HG03457 (cell line): ENCODE results near the gene PFDN6.
"Not testable (repeated sequence)": the region's sequence is repeated elsewhere in the genome, so short reads cannot be mapped to it uniquely, and the experiment has no call there.

Source experiments
- ATAC-seq: cut with Tn5 transposase; IDR thresholded peaks from one replicate; pipeline ENCODE4 v1.9.1; 2021; ENCODE audit warnings: moderate number of reproducible peaks; ENCODE audit not compliant: unreplicated experiment

The PFDN6 gene

GRCh38 chr6:33273129-33273923 is 16.1 kb upstream of the PFDN6 start:
- no peak for ATAC-seq

GRCh38 chr6:33273924-33274902 is 15.2 kb upstream of the PFDN6 start:
- no peak for ATAC-seq

GRCh38 chr6:33275795-33276580 is 13.4 kb upstream of the PFDN6 start:
- ATAC-seq, result not testable (repeated sequence)

DNA sequence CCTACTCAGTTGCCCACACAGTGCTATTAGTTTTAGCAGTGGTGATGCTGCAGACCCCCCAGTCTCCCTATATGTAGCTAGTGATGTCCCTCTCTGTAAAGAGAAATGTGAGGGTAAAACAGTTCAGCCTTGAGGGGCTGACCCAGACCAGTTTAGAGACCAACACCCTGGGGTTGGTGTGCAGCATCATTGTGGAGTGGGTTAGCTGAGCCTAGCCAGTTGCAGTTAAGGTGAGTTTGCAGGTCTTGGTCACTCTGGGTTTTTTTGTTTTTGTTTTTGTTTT is 12.9 kb upstream of the PFDN6 start:
- ATAC-seq, result no peak

DNA sequence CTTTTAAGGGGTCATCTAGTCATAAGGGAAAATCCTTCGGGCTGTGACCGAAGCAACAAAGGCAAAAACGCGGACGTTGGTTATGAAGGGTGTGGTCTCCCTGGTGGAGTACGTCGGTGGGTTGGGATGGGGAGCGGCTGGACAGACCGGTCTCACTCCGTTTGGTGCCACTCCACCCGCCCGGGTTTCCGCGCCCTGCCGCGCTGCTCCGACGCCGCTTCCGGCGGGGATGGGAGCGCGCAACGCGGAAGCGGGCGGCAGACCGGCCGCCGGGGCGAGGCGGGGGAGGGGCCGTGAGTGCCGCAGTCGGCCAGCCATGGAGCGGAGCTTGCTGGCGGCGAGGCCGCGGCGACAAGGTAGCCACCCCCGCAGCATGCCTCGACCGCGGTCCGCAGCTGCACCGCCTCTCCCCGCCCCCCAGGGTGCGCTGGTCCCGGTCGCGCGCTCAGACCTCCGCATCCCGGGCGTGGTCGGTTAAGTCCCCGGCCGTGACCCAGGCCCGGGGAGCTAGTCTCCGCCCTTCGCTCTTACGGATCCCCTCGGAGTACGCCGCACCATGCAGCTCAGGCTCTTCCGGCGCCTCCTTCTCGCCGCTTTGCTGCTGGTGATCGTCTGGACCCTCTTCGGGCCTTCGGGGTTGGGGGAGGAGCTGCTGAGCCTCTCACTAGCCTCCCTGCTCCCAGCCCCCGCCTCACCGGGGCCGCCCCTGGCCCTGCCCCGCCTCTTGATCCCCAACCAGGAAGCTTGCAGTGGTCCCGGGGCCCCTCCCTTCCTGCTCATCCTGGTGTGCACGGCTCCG is 12.3 kb upstream of the PFDN6 start, which contains the start of gene B3GALT4:
B3GALT4 (plus strand) TSS at position 260 of the 799 bp plus-strand sequence; CDS start at position 557, 297 bp downstream.
- peak; percentile 36 for ATAC-seq

GRCh38 chr6:33277663-33278391 is 11.6 kb upstream of the PFDN6 start:
- no peak for ATAC-seq

DNA sequence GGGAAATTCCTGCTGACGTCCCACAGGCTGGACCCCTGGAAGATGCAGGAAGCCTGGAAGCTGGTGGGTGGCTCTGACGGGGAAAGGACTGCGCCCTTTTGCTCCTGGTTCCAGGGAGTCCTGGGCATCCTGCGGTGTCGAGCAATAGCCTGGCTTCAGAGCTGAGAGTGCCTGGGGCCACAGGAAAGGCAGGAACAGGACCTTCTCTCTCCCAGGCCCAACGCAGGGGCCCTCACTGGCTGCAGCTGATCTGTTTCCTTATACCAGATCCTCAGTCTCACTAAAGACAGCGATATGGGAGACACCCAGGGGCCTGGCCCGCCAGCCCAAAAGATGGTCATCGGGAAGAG is 11.0 kb upstream of the PFDN6 start:
- ATAC-seq, result no peak

GRCh38 chr6:33278810-33279209 is 10.6 kb upstream of the PFDN6 start:
- no peak for ATAC-seq

- ATAC-seq, result no peak
Observed at GRCh38 chr6:33279257-33279695, 10.1 kb upstream of the PFDN6 start.

- ATAC-seq, result no peak
Observed at GRCh38 chr6:33279971-33280511, 9.4 kb upstream of the PFDN6 start.

DNA sequence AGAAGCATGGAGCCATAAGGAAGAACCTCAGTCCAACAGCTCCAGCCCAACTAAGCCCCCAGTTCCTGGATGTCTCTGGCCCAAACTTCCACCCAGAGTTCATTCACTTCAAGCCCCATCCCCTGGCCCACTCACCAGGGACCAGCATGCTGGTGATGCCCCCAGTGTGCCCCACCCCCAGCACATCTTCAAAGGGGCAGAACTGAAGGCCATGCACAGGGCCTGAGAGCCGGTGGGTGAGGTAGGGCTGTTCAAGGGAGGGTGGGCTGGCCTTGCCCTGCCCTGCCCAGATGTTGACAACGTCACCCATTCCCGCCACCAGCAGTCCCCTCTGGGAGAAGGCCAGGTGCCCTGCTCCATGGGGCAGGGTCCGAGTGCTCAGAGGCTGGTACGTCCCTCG is 8.9 kb upstream of the PFDN6 start:
- no peak for ATAC-seq

GRCh38 chr6:33285214-33285613 is 4.2 kb upstream of the PFDN6 start:
- not testable (repeated sequence) for ATAC-seq

DNA sequence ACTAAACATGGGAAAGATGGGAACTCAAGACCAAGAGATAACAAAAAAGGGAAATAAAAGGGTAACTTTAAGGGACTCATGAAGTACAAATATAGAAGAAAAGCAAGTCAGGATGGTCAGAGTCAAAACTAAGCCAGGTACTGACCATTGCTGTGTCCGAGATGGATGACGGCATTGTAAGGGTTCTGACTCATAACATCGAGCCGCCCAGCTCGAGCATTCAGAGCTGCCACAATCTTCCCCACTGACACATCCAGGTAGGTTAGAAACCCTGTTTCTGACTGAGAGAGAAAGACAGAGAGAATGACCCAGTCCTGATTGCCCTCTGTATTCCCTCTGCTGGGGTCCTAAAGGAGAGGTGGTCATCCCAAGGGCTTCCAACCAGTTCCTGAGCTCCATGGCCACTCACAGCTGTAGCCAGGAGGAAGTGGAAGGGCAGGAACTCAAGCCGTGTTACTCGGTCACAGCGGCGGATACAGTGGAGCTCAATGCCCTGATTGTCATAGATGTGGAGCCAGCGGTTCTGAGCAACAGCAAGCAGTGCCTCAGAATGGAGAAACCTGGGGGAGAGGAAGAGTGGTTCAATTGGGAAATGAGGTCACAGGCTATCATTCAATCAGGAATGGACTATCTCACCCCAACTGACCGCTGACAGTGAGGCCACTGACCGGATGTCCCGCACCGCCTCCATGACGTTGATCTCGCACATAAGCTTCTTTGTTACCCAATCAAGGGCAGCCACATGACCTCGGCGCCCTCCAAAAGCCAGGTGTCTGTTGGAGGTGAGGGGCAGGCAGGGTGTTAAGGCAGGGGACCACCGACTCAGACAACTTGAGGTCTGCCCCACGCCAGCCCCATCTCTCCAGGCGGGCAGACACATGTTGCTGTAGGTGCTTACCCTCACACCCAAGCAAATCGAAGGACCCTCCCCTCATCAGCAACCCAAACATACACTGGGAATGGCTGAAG is 2.2 kb upstream of the PFDN6 start:
- ATAC-seq, result no peak

DNA sequence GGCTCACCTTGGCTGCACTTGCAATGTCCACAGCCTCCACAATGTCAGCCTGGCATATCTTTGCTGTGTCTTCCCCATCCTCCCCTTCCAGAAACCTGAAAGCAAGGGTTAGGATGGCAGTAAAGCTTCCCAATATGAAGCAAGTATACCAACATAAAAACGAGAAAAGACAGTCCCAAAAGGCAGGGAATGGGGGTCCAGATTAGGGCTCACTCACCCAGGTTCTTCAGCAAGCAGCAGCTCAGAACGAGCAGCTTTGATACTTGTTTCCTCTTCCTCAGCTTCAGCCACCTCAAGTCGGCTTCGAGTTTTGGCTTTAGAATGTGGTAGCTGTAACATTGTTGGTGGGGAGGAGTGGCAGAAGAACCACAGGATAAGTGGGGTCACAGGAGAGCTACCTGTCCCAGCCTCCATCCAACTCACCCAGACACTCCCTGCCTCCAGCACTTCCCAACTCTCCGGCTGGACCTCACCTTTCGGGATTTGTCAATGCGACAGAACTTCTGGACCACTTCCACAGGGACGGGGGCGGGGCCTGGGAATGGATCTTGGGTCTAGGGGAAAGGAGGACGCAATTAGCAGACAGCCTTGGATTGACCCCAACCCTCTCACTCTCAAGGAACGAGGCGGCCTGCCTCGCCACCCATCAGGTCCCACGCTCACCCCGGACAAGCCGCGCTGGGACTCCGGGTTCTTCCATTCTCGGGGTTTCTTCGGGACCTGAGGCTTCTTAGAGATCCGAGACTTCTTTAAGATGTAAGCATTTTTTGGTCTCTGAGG is 1.1 kb upstream of the PFDN6 start:
- ATAC-seq, result no peak

DNA sequence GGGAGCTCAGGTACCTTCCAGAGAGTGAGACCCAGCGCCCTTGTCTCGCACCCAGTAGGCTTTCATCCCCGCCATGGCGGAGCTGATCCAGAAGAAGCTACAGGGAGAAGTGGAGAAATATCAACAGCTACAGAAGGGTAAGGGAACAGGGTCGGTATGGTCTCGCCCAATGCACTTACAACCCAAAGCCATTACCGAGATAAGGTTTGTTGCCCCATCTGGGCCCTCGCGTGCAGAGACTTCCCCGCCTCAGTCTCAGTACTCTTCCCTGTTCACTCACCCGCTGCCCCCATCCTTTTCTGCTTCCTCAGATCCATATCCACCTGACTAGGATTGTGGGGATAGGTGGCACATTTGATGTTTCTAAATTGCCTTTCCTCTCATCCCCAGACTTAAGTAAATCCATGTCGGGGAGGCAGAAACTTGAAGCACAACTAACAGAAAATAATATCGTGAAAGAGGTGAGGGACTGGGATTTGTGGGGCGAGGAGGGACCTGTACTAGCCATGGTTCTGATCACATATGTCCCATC is 449 bp downstream of the PFDN6 start:
- ATAC-seq, result no peak

GRCh38 chr6:33290459-33290858 is 1.1 kb downstream of the PFDN6 start:
- no peak for ATAC-seq

DNA sequence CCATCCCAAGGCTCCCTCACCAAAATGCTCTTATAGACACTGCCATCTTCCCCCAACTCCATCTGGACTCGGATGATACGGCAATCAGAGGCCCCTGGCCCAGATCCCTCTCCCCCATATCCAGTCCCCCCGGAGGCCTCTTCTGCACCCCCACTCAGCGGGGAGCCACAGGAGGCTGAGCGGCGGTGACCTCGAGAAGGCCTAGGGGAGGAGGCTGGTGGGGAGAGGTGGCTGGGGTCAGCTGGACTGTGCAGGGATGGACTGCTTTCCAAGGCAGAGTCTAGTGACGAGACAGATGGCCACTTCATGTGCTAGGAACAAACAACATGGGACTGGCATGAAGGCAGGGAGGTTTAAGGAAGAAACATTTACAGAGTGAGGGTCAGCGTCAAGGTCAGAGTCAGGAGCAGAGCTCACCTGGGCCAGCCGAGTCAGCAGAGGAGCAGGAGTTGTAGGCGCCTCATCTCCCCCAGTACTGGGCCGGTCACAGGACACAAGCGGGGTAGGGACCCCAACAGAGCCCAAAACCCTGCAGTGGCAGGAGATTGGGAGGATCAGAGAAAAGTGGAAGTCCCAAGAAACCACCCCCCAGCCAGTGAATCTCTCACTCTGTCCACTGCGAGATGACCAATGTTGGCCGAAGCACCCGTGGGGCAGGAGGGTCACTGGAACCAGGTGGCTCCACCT is 3.7 kb downstream of the PFDN6 start:
- no peak for ATAC-seq
